Progenitor cell of endocrine pancreas (in vitro differentiated cells): ENCODE results near the gene ULBP3. TPM values are rescaled to one million over a fixed set of nuclear protein-coding genes. Genes with fewer than 3 reads are reported as not detected.

Experiments
- DNase-seq: peaks from one replicate; pipeline ENCODE4 v3.0.0; 2021; ENCODE audit warnings: low spot score; ENCODE audit not compliant: unreplicated experiment
- H3K27ac Mint-ChIP-seq: 2 replicates; pipeline ENCODE4 v1.8.0; 2021; ENCODE audit warnings: mild to moderate bottlenecking, moderate library complexity, mixed read lengths
- H3K27me3 Mint-ChIP-seq: 2 replicates; pipeline ENCODE4 v1.8.0; 2021; ENCODE audit warnings: mixed read lengths
- H3K36me3 Mint-ChIP-seq: 2 replicates; pipeline ENCODE4 v1.8.0; 2022; ENCODE audit warnings: mixed read lengths; ENCODE audit not compliant: insufficient read depth
- H3K4me1 Mint-ChIP-seq: 2 replicates; pipeline ENCODE4 v1.8.0; 2021; ENCODE audit warnings: low read depth, mixed read lengths
- H3K4me3 Mint-ChIP-seq: 2 replicates; pipeline ENCODE4 v1.8.0; 2021; ENCODE audit warnings: low read depth, mild to moderate bottlenecking, moderate library complexity, mixed read lengths
- H3K9me3 Mint-ChIP-seq: 2 replicates; pipeline ENCODE4 v1.8.0; 2021; ENCODE audit warnings: low read depth, mixed read lengths
- total RNA-seq: library from RNA; stranded (reverse); gene quantifications from 2 replicates; pipeline ENCODE4 v1.2.1, GENCODE V29; 2021
- TF ChIP-seq, protein P1 (sequence below): fragments of 200-600 bp; sonication (generic); IDR thresholded peaks from one replicate; pipeline ENCODE4 v1.5.0; 2021; ENCODE audit warnings: antibody characterized with exemption, mild to moderate bottlenecking; ENCODE audit not compliant: unreplicated experiment

The ULBP3 gene
- total RNA-seq, 1 donor from 2014 or later: 16.2 TPM

DNA sequence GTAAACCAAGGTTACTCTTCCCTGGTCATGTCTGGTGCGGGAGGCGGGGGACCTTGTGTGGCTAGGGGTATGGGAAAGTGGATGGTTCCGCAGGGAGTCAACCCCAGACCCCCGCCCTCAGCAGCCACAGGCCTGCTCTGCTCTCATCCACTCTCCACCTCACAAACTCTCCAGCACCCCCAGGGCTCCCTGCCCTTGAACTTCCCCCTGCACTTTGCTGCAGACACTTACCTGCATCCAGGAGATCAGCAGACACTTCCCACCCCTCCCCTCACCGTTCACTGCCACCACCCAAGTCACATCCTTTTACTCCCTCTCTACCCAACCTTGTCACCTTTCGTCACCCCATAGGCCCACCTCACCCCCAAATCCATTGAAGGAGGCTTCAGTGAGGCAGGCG, 39.6 kb downstream of the ULBP3 start:
- Mint-ChIP-seq H3K27ac (no peak overlapping the region), H3K4me3 (no peak overlapping the region), H3K27me3 (peaks cover 78% of the 10 kb centered on the region), H3K9me3 (no peaks in the 10 kb centered on the region), H3K36me3 (no peaks in the 10 kb centered on the region), H3K4me1 (no peaks in the 10 kb centered on the region)
- TF ChIP-seq, protein P1, sequence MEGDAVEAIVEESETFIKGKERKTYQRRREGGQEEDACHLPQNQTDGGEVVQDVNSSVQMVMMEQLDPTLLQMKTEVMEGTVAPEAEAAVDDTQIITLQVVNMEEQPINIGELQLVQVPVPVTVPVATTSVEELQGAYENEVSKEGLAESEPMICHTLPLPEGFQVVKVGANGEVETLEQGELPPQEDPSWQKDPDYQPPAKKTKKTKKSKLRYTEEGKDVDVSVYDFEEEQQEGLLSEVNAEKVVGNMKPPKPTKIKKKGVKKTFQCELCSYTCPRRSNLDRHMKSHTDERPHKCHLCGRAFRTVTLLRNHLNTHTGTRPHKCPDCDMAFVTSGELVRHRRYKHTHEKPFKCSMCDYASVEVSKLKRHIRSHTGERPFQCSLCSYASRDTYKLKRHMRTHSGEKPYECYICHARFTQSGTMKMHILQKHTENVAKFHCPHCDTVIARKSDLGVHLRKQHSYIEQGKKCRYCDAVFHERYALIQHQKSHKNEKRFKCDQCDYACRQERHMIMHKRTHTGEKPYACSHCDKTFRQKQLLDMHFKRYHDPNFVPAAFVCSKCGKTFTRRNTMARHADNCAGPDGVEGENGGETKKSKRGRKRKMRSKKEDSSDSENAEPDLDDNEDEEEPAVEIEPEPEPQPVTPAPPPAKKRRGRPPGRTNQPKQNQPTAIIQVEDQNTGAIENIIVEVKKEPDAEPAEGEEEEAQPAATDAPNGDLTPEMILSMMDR: no peak
- no peak for DNase-seq

DNA sequence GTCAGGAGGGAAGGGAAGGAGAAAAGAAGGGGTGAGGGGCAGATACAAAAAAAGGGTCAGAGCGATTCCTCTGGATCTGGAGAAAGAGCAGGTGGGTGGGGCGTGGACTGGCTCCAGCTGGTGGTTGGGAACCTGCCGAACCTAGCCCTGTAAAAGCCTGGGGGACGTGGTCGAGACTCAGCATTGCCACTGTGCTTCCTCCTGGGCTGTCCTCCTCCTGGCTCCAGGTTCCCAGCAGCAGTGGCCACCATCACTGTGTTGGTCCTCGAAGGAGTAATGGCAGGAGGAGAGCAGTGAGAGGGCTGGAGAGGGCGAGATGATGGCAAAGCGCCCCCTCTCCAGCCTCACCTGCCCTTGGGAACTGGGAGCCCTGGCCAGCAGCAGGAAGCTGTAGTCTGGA, 40.1 kb downstream of the ULBP3 start:
- Mint-ChIP-seq H3K27ac (no peak overlapping the region), H3K36me3 (no peaks in the 10 kb centered on the region), H3K4me3 (no peak overlapping the region), H3K27me3 (peaks cover 73% of the 10 kb centered on the region), H3K9me3 (no peaks in the 10 kb centered on the region), H3K4me1 (no peaks in the 10 kb centered on the region)
- TF ChIP-seq, protein P1: no peak
- DNase-seq: no peak

DNA sequence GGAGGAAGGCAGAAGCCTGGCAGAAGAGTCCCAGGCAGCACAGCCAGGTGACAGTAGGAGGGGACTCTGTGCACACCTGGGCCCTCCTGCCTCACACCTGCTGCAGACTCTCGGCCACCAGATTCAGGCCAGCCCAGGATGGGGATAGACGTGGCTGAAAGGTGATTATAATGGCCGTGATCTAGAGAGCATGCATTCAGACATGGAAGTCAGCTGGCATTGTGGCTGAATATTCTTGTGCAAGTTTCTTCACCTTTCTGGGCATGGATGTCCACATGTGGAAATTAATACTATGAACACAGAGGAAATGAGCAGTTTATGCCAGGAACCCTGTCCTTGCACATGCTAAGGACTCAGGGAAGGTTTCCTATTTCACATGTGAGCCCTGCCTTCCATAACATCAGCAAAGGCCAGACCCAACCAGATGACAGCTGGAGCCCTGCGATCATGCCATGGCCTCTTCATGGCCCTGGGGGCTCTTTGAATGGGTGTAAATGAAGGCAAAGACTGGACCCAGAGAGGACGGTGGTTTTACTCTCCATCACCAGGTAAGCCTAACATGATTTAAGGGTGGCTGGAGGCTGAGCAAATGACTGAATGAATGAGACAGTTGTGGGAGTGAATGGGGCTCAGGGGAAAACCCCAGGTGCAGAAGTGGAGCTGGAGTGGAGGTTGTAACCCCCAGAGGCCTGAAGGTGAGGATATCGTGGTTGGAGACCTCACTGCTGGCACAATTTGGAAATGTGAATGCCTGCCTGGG, 40.9 kb downstream of the ULBP3 start:
- H3K27me3 Mint-ChIP-seq: peaks cover 70% of the 10 kb centered on the region
- H3K9me3 Mint-ChIP-seq: no peaks in the 10 kb centered on the region
- no peaks in the 10 kb centered on the region for H3K36me3 Mint-ChIP-seq
- H3K27ac Mint-ChIP-seq: no peak overlapping the region
- DNase-seq: no peak
- H3K4me1 Mint-ChIP-seq: no peaks in the 10 kb centered on the region
- no peak overlapping the region for H3K4me3 Mint-ChIP-seq
- TF ChIP-seq, protein P1: no peak

DNA sequence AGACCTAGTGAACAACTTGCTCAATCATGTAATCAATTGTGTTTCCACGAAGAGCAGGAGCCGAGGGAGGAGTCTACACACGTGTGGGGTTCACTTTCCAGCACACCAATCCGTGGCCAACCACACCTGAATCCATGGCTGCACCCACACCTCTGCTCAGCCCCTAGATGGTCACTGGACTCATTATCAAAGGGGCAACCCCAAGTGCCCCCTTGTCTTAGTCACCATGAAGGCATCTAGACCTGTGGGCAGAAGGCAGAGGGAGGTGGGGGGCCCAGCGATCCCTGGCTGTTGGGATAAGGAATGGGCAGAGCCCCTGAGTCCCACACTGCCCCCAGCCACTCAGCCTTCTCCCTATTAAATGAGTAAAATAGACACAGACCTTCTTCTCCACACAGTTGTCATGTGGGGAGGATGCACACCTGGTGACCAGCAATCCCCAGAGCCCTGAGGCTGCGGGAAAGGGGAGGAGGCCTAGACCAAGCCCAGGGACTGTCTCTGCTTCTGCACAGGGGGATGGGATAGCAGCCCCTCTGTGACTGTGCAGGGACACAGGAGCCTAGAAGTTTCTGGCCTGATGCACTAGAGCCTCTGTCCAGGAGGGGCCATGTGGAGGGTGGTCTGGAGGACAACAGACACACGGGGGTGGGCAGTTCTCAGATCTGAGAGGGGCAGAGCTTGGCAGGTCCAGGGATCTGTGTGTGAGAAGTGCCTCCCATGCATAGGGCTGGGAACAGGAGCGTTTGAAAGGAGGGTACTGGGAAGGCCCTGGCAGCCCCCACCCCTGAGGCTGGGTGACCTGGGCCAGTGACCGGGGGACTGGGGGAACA, 41.7 kb downstream of the ULBP3 start:
- no peaks in the 10 kb centered on the region for H3K36me3 Mint-ChIP-seq

More for the DNA sequence above, 41.7 kb downstream of the ULBP3 start:
- Mint-ChIP-seq H3K4me3 (no peak overlapping the region), H3K4me1 (no peaks in the 10 kb centered on the region), H3K27me3 (peaks cover 65% of the 10 kb centered on the region), H3K9me3 (no peaks in the 10 kb centered on the region), H3K27ac (no peak overlapping the region)
- TF ChIP-seq, protein P1: no peak
- DNase-seq: no peak
